OCI-LY3 (cell line): ENCODE measurements around the gene UBE4A.

Source experiments
- H2AFZ ChIP-seq: fragments of 200-600, 300-600 bp; shearing (Covaris generic); 2 replicates; pipeline ENCODE4 v1.6.0; 2014; ENCODE audit warnings: antibody characterized with exemption, low read depth, low read length
- H3K27ac ChIP-seq: fragments of 200-600, 300-600 bp; sonication (generic); 2 replicates; pipeline ENCODE4 v1.5.1; 2014; ENCODE audit warnings: mild to moderate bottlenecking, low read length, moderate library complexity, mixed read lengths
- H3K27me3 ChIP-seq: fragments of 200-600, 300-600 bp; sonication (generic); 2 replicates; pipeline ENCODE4 v1.6.1; 2014; ENCODE audit warnings: low read depth, low read length, mixed read lengths
- H3K36me3 ChIP-seq: fragments of 200-600, 300-600 bp; sonication (generic); replicated peaks from 2 replicates; pipeline ENCODE3; 2014; ENCODE audit warnings: low read depth, low read length, mixed read lengths
- H3K4me1 ChIP-seq: fragments of 300-600, 200-600 bp; sonication (generic); 2 replicates; pipeline ENCODE4 v1.6.1; 2014; ENCODE audit warnings: low read length, mixed read lengths
- H3K4me2 ChIP-seq: fragments of 200-600, 300-600 bp; sonication (generic); 2 replicates; pipeline ENCODE4 v1.6.1; 2014; ENCODE audit warnings: low read length, mixed read lengths
- H3K4me3 ChIP-seq: fragments of 300-600, 200-600 bp; sonication (generic); 2 replicates; pipeline ENCODE4 v1.5.1; 2014; ENCODE audit warnings: antibody characterized with exemption, mild to moderate bottlenecking, low read length, moderate library complexity
- H3K79me2 ChIP-seq: fragments of 300-600, 200-600 bp; shearing (Covaris generic); 2 replicates; pipeline ENCODE4 v1.6.1; 2014; ENCODE audit warnings: mild to moderate bottlenecking, low read length, mixed read lengths
- H3K9ac ChIP-seq: fragments of 300-600, 200-600 bp; shearing (Covaris generic); 2 replicates; pipeline ENCODE4 v1.6.0; 2014; ENCODE audit warnings: mild to moderate bottlenecking, low read length, moderate library complexity
- H3K9me3 ChIP-seq: fragments of 200-600, 300-600 bp; shearing (Covaris generic); 2 replicates; pipeline ENCODE4 v1.6.1; 2014; ENCODE audit warnings: low read length, mixed read lengths; ENCODE audit not compliant: insufficient read depth
- H4K20me1 ChIP-seq: fragments of 200-600, 300-600 bp; sonication (generic); 2 replicates; pipeline ENCODE4 v1.6.1; 2016; ENCODE audit warnings: low read length, mixed read lengths; ENCODE audit not compliant: insufficient read depth
- CTCF ChIP-seq: fragments of 200-600, 300-600 bp; sonication (generic); IDR thresholded peaks from 2 replicates; pipeline ENCODE4 v1.5.1; 2014; ENCODE audit warnings: antibody characterized with exemption, low read length, low read depth
- EZH2phosphoT487 ChIP-seq: fragments of 200-600 bp; shearing (Covaris generic); IDR thresholded peaks from 2 replicates; pipeline ENCODE4 v1.6.1; 2018; ENCODE audit warnings: antibody characterized with exemption, mixed run types, low read depth

UBE4A gene

GRCh38 chr11:118374729-118375128, 15.3 kb downstream of the UBE4A start:
- no peak overlapping the region for H3K4me2 ChIP-seq
- no peaks in the 10 kb centered on the region for H3K4me1 ChIP-seq

GRCh38 chr11:118375978-118376377, 16.6 kb downstream of the UBE4A start:
- Histone ChIP-seq H3K4me2 (no peak overlapping the region), H2AFZ (no peak overlapping the region), H3K9ac (no peak overlapping the region), H4K20me1 (no peaks in the 10 kb centered on the region), H3K9me3 (no peaks in the 10 kb centered on the region), H3K4me3 (no peak overlapping the region), H3K27me3 (no peaks in the 10 kb centered on the region), H3K36me3 (peaks cover 54% of the 10 kb centered on the region), H3K4me1 (no peaks in the 10 kb centered on the region), H3K27ac (no peak overlapping the region), H3K79me2 (no peaks in the 10 kb centered on the region)
- TF ChIP-seq CTCF (no peak), EZH2phosphoT487 (no peak)

More at GRCh38 chr11:118374729-118375128, 15.3 kb downstream of the UBE4A start:
- H3K27me3 ChIP-seq = no peaks in the 10 kb centered on the region
- no peak overlapping the region for H3K27ac ChIP-seq
- H4K20me1 ChIP-seq = no peaks in the 10 kb centered on the region
- TF ChIP-seq EZH2phosphoT487 (no peak), CTCF (no peak)
- no peaks in the 10 kb centered on the region for H3K9me3 ChIP-seq
- H3K79me2 ChIP-seq = no peaks in the 10 kb centered on the region
- no peak overlapping the region for H3K4me3 ChIP-seq
- H3K9ac ChIP-seq = no peak overlapping the region
- H2AFZ ChIP-seq = no peak overlapping the region
- H3K36me3 ChIP-seq = peaks cover 62% of the 10 kb centered on the region

GRCh38 chr11:118379497-118379896, 20.1 kb downstream of the UBE4A start:
- H3K27me3 ChIP-seq = no peaks in the 10 kb centered on the region
- no peak overlapping the region for H3K27ac ChIP-seq
- H3K79me2 ChIP-seq = no peaks in the 10 kb centered on the region
- no peak overlapping the region for H3K9ac ChIP-seq
- no peak overlapping the region for H2AFZ ChIP-seq
- TF ChIP-seq EZH2phosphoT487 (no peak), CTCF (no peak)
- no peak overlapping the region for H3K4me3 ChIP-seq
- peaks cover 53% of the 10 kb centered on the region for H3K36me3 ChIP-seq
- no peak overlapping the region for H3K4me2 ChIP-seq
- H4K20me1 ChIP-seq = no peaks in the 10 kb centered on the region
- no peaks in the 10 kb centered on the region for H3K4me1 ChIP-seq
- no peaks in the 10 kb centered on the region for H3K9me3 ChIP-seq

GRCh38 chr11:118380571-118380970, 21.2 kb downstream of the UBE4A start:
- no peak overlapping the region for H3K27ac ChIP-seq
- no peak overlapping the region for H3K9ac ChIP-seq
- TF ChIP-seq CTCF (no peak), EZH2phosphoT487 (no peak)
- H3K27me3 ChIP-seq = no peaks in the 10 kb centered on the region
- peaks cover 58% of the 10 kb centered on the region for H3K36me3 ChIP-seq
- no peak overlapping the region for H3K4me2 ChIP-seq
- no peaks in the 10 kb centered on the region for H3K79me2 ChIP-seq
- H3K4me1 ChIP-seq = peaks cover 2% of the 10 kb centered on the region; the same call in 1 of the 2 replicates
- no peaks in the 10 kb centered on the region for H3K9me3 ChIP-seq
- no peaks in the 10 kb centered on the region for H4K20me1 ChIP-seq
- H2AFZ ChIP-seq = no peak overlapping the region
- no peak overlapping the region for H3K4me3 ChIP-seq
